GM19397 (cell line): Measurements from ENCODE around the gene APOL4.
"Not testable (repeated sequence)": the region's sequence is repeated elsewhere in the genome, so short reads cannot be mapped to it uniquely, and the experiment has no call there.

ENCODE experiments used
- ATAC-seq: cut with Tn5 transposase; IDR thresholded peaks from one replicate; pipeline ENCODE4 v1.9.1; 2021; ENCODE audit warnings: mild to moderate bottlenecking, moderate library complexity; ENCODE audit not compliant: unreplicated experiment

Gene APOL4

GRCh38 chr22:36208914-36209313, 7.3 kb upstream of the APOL4 start:
- ATAC-seq: no peak

- ATAC-seq: no peak
These were observed 6.7 kb upstream of the APOL4 start for GRCh38 chr22:36208162-36208765.

GRCh38 chr22:36206255-36206654, 4.6 kb upstream of the APOL4 start:
- ATAC-seq: no peak

DNA sequence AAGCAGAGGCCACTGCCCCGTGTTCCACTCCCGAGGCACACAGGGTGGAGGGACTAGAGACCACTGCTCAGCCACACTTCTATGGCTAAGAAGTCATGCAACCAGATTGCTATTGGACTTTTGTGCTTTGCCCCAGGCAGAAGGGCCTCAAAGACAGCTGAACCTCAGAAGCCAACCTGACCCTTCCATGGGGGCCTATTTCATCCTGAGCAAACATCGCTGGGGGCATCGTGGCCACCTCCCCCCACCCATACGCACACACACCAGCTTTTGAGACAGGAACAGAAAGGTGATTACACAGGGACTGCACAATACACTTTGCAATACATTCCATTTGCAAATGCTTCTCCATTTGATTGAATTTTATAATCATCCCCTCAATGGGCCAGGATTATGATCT, 4.0 kb upstream of the APOL4 start:
- not testable (repeated sequence) for ATAC-seq

GRCh38 chr22:36204632-36205015, 3.0 kb upstream of the APOL4 start:
- no peak for ATAC-seq

DNA sequence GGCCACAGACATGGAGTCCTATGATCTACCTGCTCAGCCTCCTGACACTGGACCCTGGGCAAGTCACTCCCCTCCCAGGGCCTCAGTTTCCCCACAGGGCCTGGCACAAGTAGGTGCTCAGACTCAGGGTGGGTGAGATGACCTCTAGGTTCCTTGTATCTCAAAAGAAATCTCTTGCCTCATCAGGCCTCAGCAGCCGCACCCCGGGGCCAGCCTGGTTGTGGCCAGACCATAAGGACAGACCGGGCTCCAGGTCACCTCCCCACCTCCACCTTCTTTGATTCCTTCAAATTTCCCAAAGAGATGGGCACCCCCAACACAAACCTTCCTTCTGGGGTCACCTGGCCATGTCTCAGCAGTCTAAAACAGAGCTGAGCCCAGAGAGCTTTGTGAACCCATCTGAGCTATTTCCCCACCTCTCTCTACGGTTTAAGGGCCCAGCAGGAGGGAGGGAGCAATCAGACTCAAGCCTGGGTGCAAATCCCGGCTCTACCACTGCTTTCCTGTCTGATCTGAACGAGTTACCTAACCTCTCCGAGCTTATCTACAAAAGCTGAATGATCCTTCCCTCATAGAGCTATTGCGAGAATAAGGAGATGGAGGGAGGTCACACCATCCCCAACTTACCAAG, 2.5 kb upstream of the APOL4 start:
- no peak for ATAC-seq

- not testable (repeated sequence) for ATAC-seq
These were observed 1.8 kb upstream of the APOL4 start for GRCh38 chr22:36203441-36203840.

- not testable (repeated sequence) for ATAC-seq
These were observed 1.3 kb upstream of the APOL4 start for GRCh38 chr22:36202906-36203305.

DNA sequence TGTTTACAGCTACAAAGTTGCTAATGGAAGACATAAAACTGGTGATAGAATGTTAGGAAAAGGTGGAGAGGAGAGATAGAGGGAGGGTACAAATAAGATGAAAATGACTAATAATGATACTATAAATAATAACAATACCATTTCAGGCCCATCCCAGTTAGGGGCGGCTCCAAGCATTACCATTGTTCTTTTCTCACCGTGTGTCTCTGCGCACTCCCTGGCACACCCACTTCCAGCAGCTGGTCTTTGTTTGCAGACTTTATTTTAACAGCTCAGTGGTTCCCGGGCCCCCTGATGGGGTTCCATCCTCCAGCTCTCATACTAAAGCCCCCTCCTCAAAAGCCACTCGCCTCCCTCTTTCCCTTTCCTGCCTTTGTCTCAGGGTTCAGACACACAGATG, 584 bp downstream of the APOL4 start:
- not testable (repeated sequence) for ATAC-seq

- ATAC-seq: no peak
These were observed 2.5 kb downstream of the APOL4 start for GRCh38 chr22:36199001-36199551.

DNA sequence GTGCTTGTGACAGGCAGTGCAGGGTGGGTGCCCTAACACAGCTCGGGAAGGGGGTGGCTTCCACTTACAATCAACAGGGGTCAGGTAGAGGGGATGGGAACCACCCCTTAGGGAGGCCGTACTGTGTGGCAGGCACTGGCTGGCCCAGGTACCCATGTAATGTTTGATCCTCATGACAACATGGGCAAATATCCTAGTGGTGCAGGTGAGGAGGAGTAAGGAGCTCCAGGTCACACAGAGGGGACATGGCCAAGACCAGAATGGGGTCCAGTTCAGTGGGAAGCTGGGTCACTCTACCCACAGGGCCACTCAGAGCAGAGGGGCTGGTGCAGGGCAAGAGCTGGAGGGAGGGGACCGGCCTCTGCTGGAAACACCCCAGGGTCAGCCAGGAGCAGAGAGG, 3.1 kb downstream of the APOL4 start:
- no peak for ATAC-seq

DNA sequence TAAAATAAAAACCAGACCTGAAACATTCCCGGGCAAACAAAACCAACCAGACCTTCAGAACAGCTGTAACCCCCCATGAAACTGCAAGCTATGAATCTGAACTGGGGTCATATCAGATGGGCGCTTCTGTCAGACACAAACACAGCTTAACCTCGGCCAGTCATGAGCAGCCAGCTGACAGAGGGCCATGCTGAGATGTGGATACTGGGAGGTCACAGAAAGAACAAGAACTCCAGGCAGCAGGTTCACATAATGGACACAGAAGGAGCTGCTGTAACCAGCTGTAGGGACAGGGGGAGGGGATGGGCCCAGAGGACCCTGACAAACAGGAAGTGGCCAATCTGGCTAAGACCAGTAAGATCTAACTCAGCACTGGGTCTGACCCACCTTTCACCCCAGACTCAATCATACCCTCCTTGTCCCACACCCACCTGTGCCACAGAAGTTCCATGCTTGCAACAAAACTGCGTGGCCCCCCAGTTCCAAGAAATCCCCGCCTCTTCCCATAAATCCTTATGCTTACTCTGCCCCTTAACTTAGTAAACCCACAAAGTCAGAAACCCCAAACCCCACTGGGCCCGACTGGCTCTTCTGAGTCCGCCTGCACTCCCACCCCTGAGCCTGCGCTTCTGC, 4.0 kb downstream of the APOL4 start:
- no peak for ATAC-seq

GRCh38 chr22:36197065-36197440, 4.6 kb downstream of the APOL4 start:
- no peak for ATAC-seq

DNA sequence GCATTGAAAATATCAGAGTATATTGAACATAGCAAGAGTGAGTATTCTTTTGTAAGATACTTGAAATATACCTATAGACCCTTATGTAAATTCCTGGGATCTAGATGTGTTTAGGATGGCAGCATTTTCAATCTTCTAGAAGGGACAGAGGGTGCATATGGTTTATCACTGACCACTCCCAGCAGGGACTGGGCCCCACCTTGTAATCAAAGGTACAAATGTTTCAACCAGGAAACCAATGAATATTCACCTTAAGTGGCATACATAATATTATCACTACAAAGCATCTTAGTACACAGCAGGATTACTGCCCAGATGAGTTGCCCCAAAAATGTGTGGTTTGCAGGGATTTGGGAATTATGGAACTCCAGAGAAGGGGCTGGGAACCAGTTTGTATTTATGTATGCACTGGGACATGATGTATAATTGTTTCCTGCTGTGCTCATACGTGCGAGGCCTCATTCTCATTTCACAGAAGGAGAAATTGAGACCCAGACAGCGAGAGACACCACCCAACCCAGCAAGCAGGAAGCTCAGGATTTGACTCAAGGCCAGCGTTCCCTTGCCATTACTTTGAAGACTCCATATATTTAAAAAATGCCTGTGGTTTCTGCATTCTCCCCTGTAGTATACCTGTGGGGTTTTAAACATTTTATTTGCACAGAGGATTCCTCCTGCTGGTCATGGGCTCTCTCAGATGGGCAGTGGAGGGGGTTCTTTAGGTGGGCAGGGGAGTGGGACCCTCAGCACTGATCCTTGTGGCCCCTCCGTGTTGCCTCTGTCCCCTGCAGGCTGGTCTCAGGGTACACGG, 5.2 kb downstream of the APOL4 start:
- no peak for ATAC-seq

DNA sequence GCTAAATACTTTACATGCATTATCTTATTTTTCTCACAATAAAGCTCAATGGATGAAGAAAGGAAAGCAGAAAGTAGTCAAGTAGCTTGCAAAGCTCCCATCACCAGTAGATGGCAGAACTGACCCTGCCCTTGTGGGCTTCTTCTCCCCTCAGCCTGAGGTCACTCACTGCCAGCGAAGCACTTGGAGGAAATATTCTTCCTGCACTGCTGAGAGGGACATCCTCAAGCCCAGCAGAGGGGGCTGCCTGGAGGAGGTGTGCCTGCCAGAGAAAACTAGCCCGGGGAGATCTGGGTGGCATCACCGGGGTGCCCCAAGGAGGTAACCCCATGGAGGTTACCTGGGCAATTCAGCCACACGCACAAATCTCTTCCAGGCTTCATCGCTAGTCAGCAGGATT, 6.6 kb downstream of the APOL4 start:
- no peak for ATAC-seq

GRCh38 chr22:36194385-36194784, 7.2 kb downstream of the APOL4 start:
- no peak for ATAC-seq

DNA sequence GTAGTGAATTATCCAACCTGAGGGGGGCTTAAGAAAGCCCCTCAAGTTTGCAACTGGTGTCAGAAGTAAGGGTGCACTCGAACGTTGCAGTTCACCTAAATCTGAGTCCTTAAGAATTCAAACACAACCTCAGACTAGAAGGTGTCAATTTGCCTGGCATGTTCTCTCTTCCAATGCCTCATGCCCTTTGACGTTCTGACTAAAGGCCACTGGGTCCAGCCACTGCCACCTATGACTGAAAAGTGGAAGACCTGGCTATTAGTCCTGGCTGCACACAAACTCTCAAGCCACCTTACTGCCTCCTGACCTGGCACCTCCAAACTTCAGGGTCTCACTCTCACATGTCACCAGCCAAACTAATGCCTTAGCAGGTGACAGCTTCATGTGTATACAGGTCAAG, 8.0 kb downstream of the APOL4 start:
- no peak for ATAC-seq

- ATAC-seq: no peak
These were observed 8.4 kb downstream of the APOL4 start for GRCh38 chr22:36193171-36193570.

- no peak for ATAC-seq
These were observed 9.1 kb downstream of the APOL4 start for GRCh38 chr22:36192542-36192941.

DNA sequence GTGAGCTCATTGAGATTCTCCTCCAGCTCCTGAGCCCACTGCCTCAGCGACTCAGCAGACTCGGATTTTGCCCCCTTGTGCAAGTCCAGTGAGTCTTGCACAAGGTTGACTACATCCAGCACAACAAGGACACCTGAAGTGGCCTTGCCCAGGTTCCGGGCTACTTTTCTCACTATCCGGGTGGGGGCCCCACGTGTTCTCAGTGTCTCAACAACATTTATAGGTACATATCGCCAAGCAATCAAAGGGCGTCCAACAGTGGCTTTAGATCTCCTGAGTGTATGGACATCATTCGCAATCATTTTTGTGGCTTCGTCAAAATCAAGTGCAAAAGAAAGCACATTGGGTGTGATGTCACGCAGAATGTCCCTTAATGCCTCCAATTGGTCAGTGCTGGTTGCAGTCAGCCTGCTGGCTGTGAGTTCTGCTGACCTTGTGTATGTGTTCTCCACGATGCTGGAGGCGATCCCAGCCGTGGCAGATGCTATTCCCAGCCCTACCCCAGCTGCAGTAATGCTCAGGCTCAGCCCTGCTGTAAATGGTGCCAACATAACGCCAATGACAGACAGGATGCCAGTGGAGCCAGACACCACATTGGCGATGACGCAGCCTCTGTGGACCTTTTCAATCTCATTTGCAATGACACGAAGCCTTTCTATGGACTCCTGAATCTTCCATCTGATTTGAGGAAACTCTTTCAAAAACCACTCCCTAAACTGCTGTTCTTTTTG, 10.3 kb downstream of the APOL4 start:
- ATAC-seq: no peak

DNA sequence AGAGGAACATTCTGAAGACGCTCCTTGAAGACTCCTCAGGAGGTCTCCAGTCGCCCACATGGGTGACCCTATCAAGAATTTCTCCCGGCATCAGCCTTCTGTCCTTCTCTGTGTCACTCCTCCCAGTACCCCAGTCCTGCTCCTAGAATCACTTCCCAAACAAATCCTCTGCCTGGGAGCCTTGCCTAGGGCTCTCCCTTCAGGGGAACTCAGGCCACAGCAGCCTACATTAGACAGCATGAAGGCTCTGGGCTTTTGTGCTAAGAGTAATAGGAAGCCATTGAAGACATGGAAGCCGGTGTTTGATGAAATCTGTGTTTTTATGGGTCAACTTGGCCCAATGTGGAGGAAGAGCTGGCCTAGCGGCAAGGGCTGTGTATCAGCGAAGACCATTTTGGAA, 13.7 kb downstream of the APOL4 start:
- not testable (repeated sequence) for ATAC-seq
